OCI-LY3 (cell line): ENCODE data around the gene C16orf92.

Source experiments
- EZH2phosphoT487 ChIP-seq: fragments of 200-600 bp; shearing (Covaris generic); IDR thresholded peaks from 2 replicates; pipeline ENCODE4 v1.6.1; 2018; ENCODE audit warnings: antibody characterized with exemption, mixed run types, low read depth
- TF ChIP-seq, protein P1 (sequence below): fragments of 200-600, 300-600 bp; sonication (generic); IDR thresholded peaks from 2 replicates; pipeline ENCODE4 v1.5.1; 2014; ENCODE audit warnings: antibody characterized with exemption, low read length, low read depth

DNA sequence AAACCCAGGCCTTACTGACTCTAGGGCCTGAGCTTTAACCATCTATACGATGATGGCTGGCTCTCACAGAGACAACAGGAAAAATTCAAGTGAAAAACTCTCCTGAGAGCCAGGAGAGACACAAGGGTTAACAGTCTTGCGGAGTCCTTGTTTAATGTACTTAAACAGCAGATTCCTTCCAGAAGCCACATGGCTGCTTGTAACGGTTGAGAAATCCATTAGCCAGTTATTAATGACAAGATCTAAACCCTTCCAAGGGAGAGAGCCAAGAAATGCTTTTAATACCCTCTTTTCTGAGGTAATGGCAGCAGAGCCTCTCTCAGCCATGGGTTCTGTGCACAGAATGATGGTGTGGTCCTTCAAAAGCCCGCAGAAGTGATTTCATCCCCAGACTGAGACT is 37.3 kb downstream of the C16orf92 start:
- TF ChIP-seq, protein P1, sequence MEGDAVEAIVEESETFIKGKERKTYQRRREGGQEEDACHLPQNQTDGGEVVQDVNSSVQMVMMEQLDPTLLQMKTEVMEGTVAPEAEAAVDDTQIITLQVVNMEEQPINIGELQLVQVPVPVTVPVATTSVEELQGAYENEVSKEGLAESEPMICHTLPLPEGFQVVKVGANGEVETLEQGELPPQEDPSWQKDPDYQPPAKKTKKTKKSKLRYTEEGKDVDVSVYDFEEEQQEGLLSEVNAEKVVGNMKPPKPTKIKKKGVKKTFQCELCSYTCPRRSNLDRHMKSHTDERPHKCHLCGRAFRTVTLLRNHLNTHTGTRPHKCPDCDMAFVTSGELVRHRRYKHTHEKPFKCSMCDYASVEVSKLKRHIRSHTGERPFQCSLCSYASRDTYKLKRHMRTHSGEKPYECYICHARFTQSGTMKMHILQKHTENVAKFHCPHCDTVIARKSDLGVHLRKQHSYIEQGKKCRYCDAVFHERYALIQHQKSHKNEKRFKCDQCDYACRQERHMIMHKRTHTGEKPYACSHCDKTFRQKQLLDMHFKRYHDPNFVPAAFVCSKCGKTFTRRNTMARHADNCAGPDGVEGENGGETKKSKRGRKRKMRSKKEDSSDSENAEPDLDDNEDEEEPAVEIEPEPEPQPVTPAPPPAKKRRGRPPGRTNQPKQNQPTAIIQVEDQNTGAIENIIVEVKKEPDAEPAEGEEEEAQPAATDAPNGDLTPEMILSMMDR = no peak
- TF ChIP-seq EZH2phosphoT487 = no peak
